Natural killer cell treated with Interleukin-12 subunit alpha and Interleukin-12 subunit beta and Interleukin-15 and Interleukin-18, amount 100 ng/mL, for 72 hours (primary cell): ENCODE measurements around the gene C22orf42. TPM values are rescaled to one million over a fixed set of nuclear protein-coding genes. Genes with fewer than 3 reads are reported as not detected.

Experiments
- ATAC-seq, 2 donors: fragments of 150-1000 bp; cut with Tn5 transposase in 1 of 2; sonication (Bioruptor Pico), chemical (Tn5 transposase) in 1 of 2; 2 replicates each; pipeline ENCODE4 v1.10.0; 2021
- DNase-seq: peaks from one replicate; pipeline ENCODE4 v3.0.0; 2022; ENCODE audit warnings: low spot score
- H3K27ac Mint-ChIP-seq, 2 donors: 1 replicate in 1 of 2; 2 replicates in 1 of 2; pipeline ENCODE4 v1.8.0; 2022; ENCODE audit warnings: mixed read lengths in 2 of 2, mild to moderate bottlenecking in 1 of 2, moderate library complexity in 1 of 2
- H3K27me3 Mint-ChIP-seq, 2 donors: 1 replicate in 1 of 2; 2 replicates in 1 of 2; pipeline ENCODE4 v1.8.0; 2022; ENCODE audit warnings: mixed read lengths in 2 of 2
- H3K36me3 Mint-ChIP-seq: one replicate; pipeline ENCODE4 v1.8.0; 2022; ENCODE audit warnings: mixed read lengths
- H3K4me1 Mint-ChIP-seq, 2 donors: 1 replicate in 1 of 2; 2 replicates in 1 of 2; pipeline ENCODE4 v1.8.0; 2022; ENCODE audit warnings: low read depth in 2 of 2, mixed read lengths in 2 of 2, mild to moderate bottlenecking in 1 of 2
- H3K4me3 Mint-ChIP-seq: one replicate; pipeline ENCODE4 v1.8.0; 2022; ENCODE audit warnings: mixed read lengths
- H3K9me3 Mint-ChIP-seq: 2 replicates; pipeline ENCODE4 v1.8.0; 2022; ENCODE audit warnings: mixed read lengths
- total RNA-seq, 2 donors: library from RNA; stranded (reverse); gene quantifications; one replicate each; pipeline ENCODE4 v1.2.3, GENCODE V29; 2022

C22orf42 gene
- total RNA-seq, 2 donors from 2014 or later = not detected

- Mint-ChIP-seq H3K27ac (no peak overlapping the region), H3K4me1 (no peaks in the 10 kb centered on the region), H3K4me3 (no peak overlapping the region), H3K36me3 (no peaks in the 10 kb centered on the region), H3K27me3 (peaks cover 22 to 57% of the 10 kb centered on the region in 2 donors), H3K9me3 (no peaks in the 10 kb centered on the region)
- ATAC-seq (no peak), DNase-seq (no peak)
Measured at GRCh38 chr22:32103658-32104315, 55.3 kb downstream of the C22orf42 start.

GRCh38 chr22:32100711-32101110, 58.4 kb downstream of the C22orf42 start:
- no peak overlapping the region for H3K27ac Mint-ChIP-seq
- ATAC-seq (no peak), DNase-seq (no peak)
- no peaks in the 10 kb centered on the region for H3K9me3 Mint-ChIP-seq
- no peaks in the 10 kb centered on the region for H3K36me3 Mint-ChIP-seq
- no peaks in the 10 kb centered on the region for H3K4me1 Mint-ChIP-seq
- H3K27me3 Mint-ChIP-seq = peaks cover 17 to 52% of the 10 kb centered on the region in 2 donors
- H3K4me3 Mint-ChIP-seq = no peak overlapping the region

Other genes with a start within 250 kb of the C22orf42 start
- gene YWHAH, start 214.8 kb downstream of the C22orf42 start, total RNA-seq = 100 to 1,000 TPM in 1 of 2 donors, 10 to 100 TPM in 1; 99.2 to 191 TPM
- gene SLC5A1, start 116.0 kb downstream of the C22orf42 start, total RNA-seq = not detected
- gene RFPL2, start 45.8 kb upstream of the C22orf42 start, total RNA-seq = not detected
- gene SLC5A4, start 96.0 kb upstream of the C22orf42 start, total RNA-seq = not detected
- gene RFPL3, start 198.6 kb upstream of the C22orf42 start, total RNA-seq = not detected